ENCODE results near the gene ANO10.
"Not testable (repeated sequence)": the region's sequence is repeated elsewhere in the genome, so short reads cannot be mapped to it uniquely, and the experiment has no call there.

ANO10 gene

GRCh38 chr3:43522727-43523362, 99.0 kb downstream of the ANO10 start:
- peaks cover 0 to 13% (median 7%) of the 10 kb centered on the region in 5 experiments for H3K9me3 ChIP-seq (ENCODE audit: control extremely low read depth in 1 of 5, control insufficient read depth in 4 of 5, insufficient read depth in 2 of 5, low read depth in 1 of 5, low read length in 4 of 5)
- WGBS (ENCODE audit: insufficient coverage) = 90% methylated on average over 2 of the region's 3 CpGs
- ChIA-PET CTCF (interaction anchor here (1.2 kb wide), 1 partner anchor 12 kb away, joined by 3 read pairs; no protein-coding TSS in a partner anchor), POLR2A (no interaction called here)
- no peaks in the 10 kb centered on the region for H3K27me3 ChIP-seq (replicated peaks in 2 of 5; ENCODE audit: control insufficient read depth in 4 of 5, insufficient read depth in 5 of 5, low read length in 4 of 5)
- no peak for DNase-seq
- peaks cover 0 to 8% (median 2%) of the 10 kb centered on the region in 4 experiments for H3K36me3 ChIP-seq (ENCODE audit: control insufficient read depth in 4 of 4, insufficient read depth in 4 of 4, low read length in 3 of 4)
- peaks cover 0 to 2% (median 0%) of the 10 kb centered on the region in 4 experiments for H3K4me1 ChIP-seq (ENCODE audit: control extremely low read depth in 1 of 4, control insufficient read depth in 4 of 4, insufficient read depth in 4 of 4, low read length in 3 of 4)
- H3K4me3 ChIP-seq (ENCODE audit: control insufficient read depth in 1 of 7, extremely low read depth in 1 of 7, insufficient read depth in 4 of 7, low read depth in 2 of 7, low read length in 6 of 7) = no peak overlapping the region
- no peak overlapping the region for H3K27ac ChIP-seq (ENCODE audit: insufficient read depth in 1 of 2, low read depth in 1 of 2, low read length in 2 of 2, poor library complexity in 1 of 2, severe bottlenecking in 2 of 2)

- H3K27me3 ChIP-seq (replicated peaks in 2 of 5; ENCODE audit: control insufficient read depth in 4 of 5, insufficient read depth in 5 of 5, low read length in 4 of 5) = no peaks in the 10 kb centered on the region
- H3K4me3 ChIP-seq (ENCODE audit: control insufficient read depth in 1 of 7, extremely low read depth in 1 of 7, insufficient read depth in 4 of 7, low read depth in 2 of 7, low read length in 6 of 7) = no peak overlapping the region
- H3K27ac ChIP-seq (ENCODE audit: insufficient read depth in 1 of 2, low read depth in 1 of 2, low read length in 2 of 2, poor library complexity in 1 of 2, severe bottlenecking in 2 of 2) = no peak overlapping the region
- H3K4me1 ChIP-seq (ENCODE audit: control extremely low read depth in 1 of 4, control insufficient read depth in 4 of 4, insufficient read depth in 4 of 4, low read length in 3 of 4) = peaks cover 0 to 2% (median 0%) of the 10 kb centered on the region in 4 experiments
- H3K9me3 ChIP-seq (ENCODE audit: control extremely low read depth in 1 of 5, control insufficient read depth in 4 of 5, insufficient read depth in 2 of 5, low read depth in 1 of 5, low read length in 4 of 5) = peaks cover 0 to 15% (median 7%) of the 10 kb centered on the region in 5 experiments
- peak in 2 of 3 donors; percentile 56 to 65 for DNase-seq
- H3K36me3 ChIP-seq (ENCODE audit: control insufficient read depth in 4 of 4, insufficient read depth in 4 of 4, low read length in 3 of 4) = peaks cover 0 to 8% (median 2%) of the 10 kb centered on the region in 4 experiments
- ChIA-PET POLR2A (no interaction called here), CTCF (no interaction called here)
- WGBS (ENCODE audit: insufficient coverage) = no CpG with 5 or more reads among the region's 1 CpG
Observed at GRCh38 chr3:43521941-43522340, 99.9 kb downstream of the ANO10 start.

GRCh38 chr3:43518515-43518914, 103.3 kb downstream of the ANO10 start:
- 97% methylated on average over 6 of the region's 7 CpGs for WGBS (ENCODE audit: insufficient coverage)
- POLR2A ChIA-PET; H3K27me3 ChIP-seq (replicated peaks in 2 of 5; ENCODE audit: control insufficient read depth in 4 of 5, insufficient read depth in 5 of 5, low read length in 4 of 5); CTCF ChIA-PET; H3K4me3 ChIP-seq (ENCODE audit: control insufficient read depth in 1 of 7, extremely low read depth in 1 of 7, insufficient read depth in 4 of 7, low read depth in 2 of 7, low read length in 6 of 7); H3K4me1 ChIP-seq (ENCODE audit: control extremely low read depth in 1 of 4, control insufficient read depth in 4 of 4, insufficient read depth in 4 of 4, low read length in 3 of 4); H3K27ac ChIP-seq (ENCODE audit: insufficient read depth in 1 of 2, low read depth in 1 of 2, low read length in 2 of 2, poor library complexity in 1 of 2, severe bottlenecking in 2 of 2); H3K36me3 ChIP-seq (ENCODE audit: control insufficient read depth in 4 of 4, insufficient read depth in 4 of 4, low read length in 3 of 4): not testable (repeated sequence)
- H3K9me3 ChIP-seq (ENCODE audit: control extremely low read depth in 1 of 5, control insufficient read depth in 4 of 5, insufficient read depth in 2 of 5, low read depth in 1 of 5, low read length in 4 of 5) = peaks cover 0 to 15% (median 7%) of the 10 kb centered on the region in 5 experiments
- DNase-seq = peak in 2 of 3 donors; percentile 20 to 25

GRCh38 chr3:43515970-43516635, 105.7 kb downstream of the ANO10 start:
- Histone ChIP-seq H3K4me1 (ENCODE audit: control extremely low read depth in 1 of 4, control insufficient read depth in 4 of 4, insufficient read depth in 4 of 4, low read length in 3 of 4) (no peaks in the 10 kb centered on the region), H3K27me3 (replicated peaks in 2 of 5; ENCODE audit: control insufficient read depth in 4 of 5, insufficient read depth in 5 of 5, low read length in 4 of 5) (no peaks in the 10 kb centered on the region), H3K4me3 (ENCODE audit: control insufficient read depth in 1 of 7, extremely low read depth in 1 of 7, insufficient read depth in 4 of 7, low read depth in 2 of 7, low read length in 6 of 7) (no peak overlapping the region), H3K27ac (ENCODE audit: insufficient read depth in 1 of 2, low read depth in 1 of 2, low read length in 2 of 2, poor library complexity in 1 of 2, severe bottlenecking in 2 of 2) (no peak overlapping the region), H3K36me3 (ENCODE audit: control insufficient read depth in 4 of 4, insufficient read depth in 4 of 4, low read length in 3 of 4) (peaks cover 0 to 8% (median 3%) of the 10 kb centered on the region in 4 experiments), H3K9me3 (ENCODE audit: control extremely low read depth in 1 of 5, control insufficient read depth in 4 of 5, insufficient read depth in 2 of 5, low read depth in 1 of 5, low read length in 4 of 5) (peaks cover 0 to 15% (median 7%) of the 10 kb centered on the region in 5 experiments)
- DNase-seq = no peak
- 99% methylated on average over 8 of the region's 9 CpGs for WGBS (ENCODE audit: insufficient coverage)
- POLR2A ChIA-PET = no interaction called here
- CTCF ChIA-PET = no interaction called here

- Histone ChIP-seq H3K4me3 (ENCODE audit: control insufficient read depth in 1 of 7, extremely low read depth in 1 of 7, insufficient read depth in 4 of 7, low read depth in 2 of 7, low read length in 6 of 7) (no peak overlapping the region), H3K9me3 (ENCODE audit: control extremely low read depth in 1 of 5, control insufficient read depth in 4 of 5, insufficient read depth in 2 of 5, low read depth in 1 of 5, low read length in 4 of 5) (peaks cover 0 to 15% (median 6%) of the 10 kb centered on the region in 5 experiments), H3K27ac (ENCODE audit: insufficient read depth in 1 of 2, low read depth in 1 of 2, low read length in 2 of 2, poor library complexity in 1 of 2, severe bottlenecking in 2 of 2) (no peak overlapping the region), H3K27me3 (replicated peaks in 2 of 5; ENCODE audit: control insufficient read depth in 4 of 5, insufficient read depth in 5 of 5, low read length in 4 of 5) (no peaks in the 10 kb centered on the region), H3K36me3 (ENCODE audit: control insufficient read depth in 4 of 4, insufficient read depth in 4 of 4, low read length in 3 of 4) (peaks cover 0 to 5% (median 2%) of the 10 kb centered on the region in 4 experiments), H3K4me1 (ENCODE audit: control extremely low read depth in 1 of 4, control insufficient read depth in 4 of 4, insufficient read depth in 4 of 4, low read length in 3 of 4) (no peaks in the 10 kb centered on the region)
- no peak for DNase-seq
- ChIA-PET CTCF (no interaction called here), POLR2A (no interaction called here)
- 100% methylated on average over 2 of the region's 2 CpGs for WGBS (ENCODE audit: insufficient coverage)
Observed at GRCh38 chr3:43515208-43515917, 106.4 kb downstream of the ANO10 start.

GRCh38 chr3:43512754-43513404, 108.9 kb downstream of the ANO10 start:
- POLR2A ChIA-PET = no interaction called here
- H3K27me3 ChIP-seq (replicated peaks in 2 of 5; ENCODE audit: control insufficient read depth in 4 of 5, insufficient read depth in 5 of 5, low read length in 4 of 5) = no peaks in the 10 kb centered on the region
- CTCF ChIA-PET = no interaction called here
- H3K36me3 ChIP-seq (ENCODE audit: control insufficient read depth in 4 of 4, insufficient read depth in 4 of 4, low read length in 3 of 4) = peaks cover 0 to 4% (median 0%) of the 10 kb centered on the region in 4 experiments
- no peak overlapping the region for H3K27ac ChIP-seq (ENCODE audit: insufficient read depth in 1 of 2, low read depth in 1 of 2, low read length in 2 of 2, poor library complexity in 1 of 2, severe bottlenecking in 2 of 2)
- no peak for DNase-seq
- H3K9me3 ChIP-seq (ENCODE audit: control extremely low read depth in 1 of 5, control insufficient read depth in 4 of 5, insufficient read depth in 2 of 5, low read depth in 1 of 5, low read length in 4 of 5) = peaks cover 0 to 4% (median 0%) of the 10 kb centered on the region in 5 experiments
- no peak overlapping the region for H3K4me3 ChIP-seq (ENCODE audit: control insufficient read depth in 1 of 7, extremely low read depth in 1 of 7, insufficient read depth in 4 of 7, low read depth in 2 of 7, low read length in 6 of 7)
- 92% methylated on average over 3 of the region's 5 CpGs for WGBS (ENCODE audit: insufficient coverage)
- H3K4me1 ChIP-seq (ENCODE audit: control extremely low read depth in 1 of 4, control insufficient read depth in 4 of 4, insufficient read depth in 4 of 4, low read length in 3 of 4) = no peaks in the 10 kb centered on the region
